Uterus (tissue), 4 donors: ENCODE results near the gene RNF2. TPM values are rescaled to one million over a fixed set of nuclear protein-coding genes. Genes with fewer than 3 reads are reported as not detected.

Source experiments
- DNase-seq, 2 donors: peaks; one replicate each; pipeline ENCODE4 v3.0.0-alpha.2; 2019 to 2020
- H3K27ac ChIP-seq, 2 donors: fragments of 200-600 bp; sonication (generic); 1 replicate in 1 of 2; 2 replicates in 1 of 2; pipeline ENCODE4 v1.5.1; 2016 to 2018
- H3K27me3 ChIP-seq, 2 donors: fragments of 200-600 bp; sonication (generic); one replicate each; pipeline ENCODE4 v1.5.1; 2018 to 2019; ENCODE audit warnings: control low read depth in 1 of 2
- H3K36me3 ChIP-seq, 2 donors: fragments of 200-600 bp; sonication (generic); one replicate each; pipeline ENCODE4 v1.5.1; 2019; ENCODE audit warnings: control low read depth in 1 of 2
- H3K4me1 ChIP-seq, 2 donors: fragments of 200-600 bp; sonication (generic); one replicate each; pipeline ENCODE4 v1.5.1; 2018 to 2019; ENCODE audit warnings: control low read depth in 1 of 2
- H3K4me3 ChIP-seq, 2 donors: fragments of 200-600 bp; sonication (generic); 1 replicate in 1 of 2; 2 replicates in 1 of 2; pipeline ENCODE4 v1.5.1; 2018 to 2019; ENCODE audit warnings: mild to moderate bottlenecking in 1 of 2
- H3K9me3 ChIP-seq, 2 donors: fragments of 200-600 bp; sonication (generic); one replicate each; pipeline ENCODE4 v1.5.1; 2019; ENCODE audit warnings: control low read depth in 1 of 2
- CTCF ChIP-seq, 4 experiments: fragments of 200-600 bp in 2 of 4; fragments of 450-650 bp in 2 of 4; sonication (generic) in 2 of 4; IDR thresholded peaks; one replicate each; pipeline ENCODE4 v1.5.1; 2016 to 2019; ENCODE audit warnings: antibody characterized with exemption in 4 of 4, mild to moderate bottlenecking in 2 of 4, moderate library complexity in 1 of 4
- POLR2A ChIP-seq, 2 donors: fragments of 450-650 bp; IDR thresholded peaks; one replicate each; pipeline ENCODE4 v1.6.1; 2016; ENCODE audit warnings: antibody characterized with exemption in 2 of 2, mild to moderate bottlenecking in 1 of 2, moderate library complexity in 1 of 2
- intact Hi-C: fragments of 100-400 bp; cut with DNase I; formaldehyde crosslinking; loops from one replicate; pipeline ENCODE4 v1.15.1; 2023; ENCODE audit warnings: low total_unique reads
- total RNA-seq, 4 donors: library from RNA; depleted of rRNA in 3 of 4; stranded (reverse); fragments of >200 nt in 3 of 4; gene quantifications; one replicate each; pipeline versions ENCODE4 v1.1.0 to v1.2.4, GENCODE V29; 2014 to 2023
- donor health status: DM: yes; HTN: yes; CAD: no.

Gene RNF2
- total RNA-seq, 4 donors from 2014 or later = 20.9 to 52.8 (median 33.0) TPM

GRCh38 chr1:185041742-185042141 is 3.6 kb upstream of the RNF2 start:
- no peaks in the 10 kb centered on the region for H3K4me1 ChIP-seq
- H3K4me3 ChIP-seq = no peak overlapping the region
- TF ChIP-seq POLR2A (IDR thresholded peaks at IDR 0.05) = no peak
- TF ChIP-seq CTCF (IDR thresholded peaks at IDR 0.05) = no peak
- no peaks in the 10 kb centered on the region for H3K36me3 ChIP-seq
- no peak for DNase-seq
- no peaks in the 10 kb centered on the region for H3K9me3 ChIP-seq
- intact Hi-C loops = no loop called here
- H3K27ac ChIP-seq = no peak overlapping the region
- H3K27me3 ChIP-seq = no peaks in the 10 kb centered on the region

GRCh38 chr1:185042737-185043136 is 2.6 kb upstream of the RNF2 start:
- no peak for TF ChIP-seq CTCF (IDR thresholded peaks at IDR 0.05)
- TF ChIP-seq POLR2A (IDR thresholded peaks at IDR 0.05) = no peak
- Histone ChIP-seq H3K36me3 (no peaks in the 10 kb centered on the region), H3K4me1 (peaks cover 0 to 9% of the 10 kb centered on the region in 2 donors), H3K4me3 (no peak overlapping the region), H3K9me3 (no peaks in the 10 kb centered on the region), H3K27me3 (no peaks in the 10 kb centered on the region), H3K27ac (no peak overlapping the region)
- DNase-seq = no peak
- intact Hi-C loops = no loop called here

- Histone ChIP-seq H3K27me3 (no peaks in the 10 kb centered on the region), H3K9me3 (no peaks in the 10 kb centered on the region), H3K27ac (peak overlapping the region; percentile 77 to 93), H3K4me1 (peaks cover 0 to 9% of the 10 kb centered on the region in 2 donors), H3K4me3 (no peak overlapping the region), H3K36me3 (no peaks in the 10 kb centered on the region)
- DNase-seq = no peak
- TF ChIP-seq CTCF (IDR thresholded peaks at IDR 0.05) (no peak), POLR2A (IDR thresholded peaks at IDR 0.05) (no peak)
- intact Hi-C loops = no loop called here
Measured at GRCh38 chr1:185044387-185044786, 971 bp upstream of the RNF2 start.

- Histone ChIP-seq H3K4me1 (peaks cover 0 to 9% of the 10 kb centered on the region in 2 donors), H3K4me3 (peak overlapping the region; percentile 52 to 86), H3K27ac (peak overlapping the region; percentile 77 to 93), H3K27me3 (no peaks in the 10 kb centered on the region), H3K36me3 (no peaks in the 10 kb centered on the region), H3K9me3 (no peaks in the 10 kb centered on the region)
- DNase-seq = peak; percentile 24 to 30
- TF ChIP-seq POLR2A (IDR thresholded peaks at IDR 0.05) = no peak
- no peak for TF ChIP-seq CTCF (IDR thresholded peaks at IDR 0.05)
- intact Hi-C loops = no loop called here
Measured at GRCh38 chr1:185045814-185046492, 595 bp downstream of the RNF2 start.

GRCh38 chr1:185046668-185047067 is 1.3 kb downstream of the RNF2 start:
- Histone ChIP-seq H3K4me3 (peak overlapping the region; percentile 52 to 86), H3K4me1 (peaks cover 0 to 9% of the 10 kb centered on the region in 2 donors), H3K27me3 (no peaks in the 10 kb centered on the region), H3K9me3 (no peaks in the 10 kb centered on the region), H3K27ac (peak overlapping the region in 1 of 2 donors; percentile 77), H3K36me3 (no peaks in the 10 kb centered on the region)
- no peak for TF ChIP-seq POLR2A (IDR thresholded peaks at IDR 0.05)
- TF ChIP-seq CTCF (IDR thresholded peaks at IDR 0.05) = no peak
- intact Hi-C loops = no loop called here
- DNase-seq = no peak
